Motor neuron (in vitro differentiated cells): ENCODE data around the gene MX2. TPM values are rescaled to one million over a fixed set of nuclear protein-coding genes. Genes with fewer than 3 reads are reported as not detected.
"Not testable (repeated sequence)": the region's sequence is repeated elsewhere in the genome, so short reads cannot be mapped to it uniquely, and the experiment has no call there.

Experiments used
- ATAC-seq, 8 experiments: fragments of 200-7000 bp; cut with Tn5 transposase; replicated peaks in 6 of 8; 2 replicates each; pipeline ENCODE4 v1.8.0; 2021; ENCODE audit warnings: mild to moderate bottlenecking in 8 of 8, moderate library complexity in 8 of 8
- H3K27ac ChIP-seq, 2 donors: fragments of 250-450 bp; sonication (Bioruptor Pico); 2 replicates each; pipeline ENCODE4 v1.9.0; 2021; ENCODE audit warnings: antibody characterized with exemption in 2 of 2, mild to moderate bottlenecking in 2 of 2, moderate library complexity in 1 of 2
- H3K4me1 ChIP-seq, 2 donors: fragments of 250-450 bp; sonication (Bioruptor Pico); replicated peaks in 1 of 2; 2 replicates each; pipeline ENCODE4 v1.6.1; 2021; ENCODE audit warnings: antibody characterized with exemption in 2 of 2, mild to moderate bottlenecking in 2 of 2, moderate library complexity in 1 of 2
- H3K4me3 ChIP-seq, 5 donors: fragments of 250-450 bp; sonication (Bioruptor Pico); 2 replicates each; pipeline ENCODE4 v1.9.0; 2021; ENCODE audit warnings: antibody characterized with exemption in 5 of 5, mild to moderate bottlenecking in 5 of 5, moderate library complexity in 4 of 5
- WGBS, 10 experiments: fragments of 450-650 bp; shearing (Covaris generic); methylation state at CpG; one replicate each; pipeline ENCODE4 v1.0.0; 2022; 5-methylcytosine and 5-hydroxymethylcytosine counted together
- in situ Hi-C, 9 experiments: fragments of 400-800 bp; cut with MboI; loops; one replicate each; pipeline ENCODE4 v1.15.0; 2021; ENCODE audit warnings: low sequenced_read_pairs in 9 of 9, low pct_unique_long_range_greater_than_20kb in 2 of 9; ENCODE audit not compliant: unreplicated experiment in 9 of 9
- total RNA-seq, 8 experiments: library from RNA; unstranded; fragments of 300-600 nt; gene quantifications; 2 replicates each; pipeline versions ENCODE4 v1.2.3 to v1.2.4, GENCODE V29; 2022

Gene MX2
- total RNA-seq = 10 to 100 TPM in 1 of 8 experiments, 1 to 10 TPM in 4, under 1 TPM in 3; 0.16 to 10.1 (median 1.3) TPM

GRCh38 chr21:41361786-41362604, at the start of gene MX2:
TSS of gene MX2 (plus strand) at chr21:41362027. CDS start at chr21:41376907, 14,880 bp downstream.
- Histone ChIP-seq H3K4me3 (no peak within 1 kb of the TSS), H3K4me1 (no peaks in the 10 kb centered on the region), H3K27ac (no peak within 1 kb of the TSS)
- WGBS, 10 experiments = 0 to 83% (median 57%) methylated on average over 2 to 16 of the region's 24 CpGs; no CpG with 5 or more reads in 2 of the 10 experiments
- in situ Hi-C loops = no loop called here
- peak in 6 of 8 experiments; percentile 40 to 90 (median 70) for ATAC-seq

GRCh38 chr21:41313285-41314164, 48.3 kb upstream of the MX2 start:
- not testable (repeated sequence) for ATAC-seq

GRCh38 chr21:41315726-41316125, 46.1 kb upstream of the MX2 start:
- Histone ChIP-seq H3K4me3 (no peak overlapping the region), H3K27ac (no peak overlapping the region), H3K4me1 (peaks cover 3 to 7% of the 10 kb centered on the region in 2 donors)
- WGBS, 10 experiments = 62 to 93% methylated on average over 2 to 5 of the region's 6 CpGs; no CpG with 5 or more reads in 8 of the 10 experiments
- no peak for ATAC-seq
- in situ Hi-C loops = no loop called here

More at GRCh38 chr21:41313285-41314164, 48.3 kb upstream of the MX2 start:
- in situ Hi-C loops, H3K27ac ChIP-seq, H3K4me1 ChIP-seq, H3K4me3 ChIP-seq: not testable (repeated sequence)
- 40 to 100% methylated on average over 1 of the region's 8 CpGs; no CpG with 5 or more reads in 8 of the 10 experiments for WGBS, 10 experiments

- peak within 1 kb of the TSS in 4 of 5 donors; percentile 1 to 15 (median 11) for H3K4me3 ChIP-seq
- H3K27ac ChIP-seq = no peak within 1 kb of the TSS
- in situ Hi-C loops = no loop called here
- ATAC-seq = peak; percentile 47 to 87 (median 71)
- peaks cover 3 to 7% of the 10 kb centered on the region in 2 donors for H3K4me1 ChIP-seq
- 5 to 67% (median 20%) methylated on average over 1 to 6 of the region's 55 CpGs; no CpG with 5 or more reads in 4 of the 10 experiments for WGBS, 10 experiments
These were observed 45.4 kb upstream of the MX2 start, which contains the start of gene FAM3B for GRCh38 chr21:41316200-41317062. TSS of gene FAM3B (plus strand) at chr21:41316801. CDS start at chr21:41316880, 79 bp downstream.

- H3K4me1 ChIP-seq = peaks cover 3 to 7% of the 10 kb centered on the region in 2 donors
- H3K4me3 ChIP-seq = peak overlapping the region in 2 of 5 donors; percentile 8 to 15
- WGBS, 10 experiments = 40% methylated on average over 2 of the region's 19 CpGs; no CpG with 5 or more reads in 9 of the 10 experiments
- no peak overlapping the region for H3K27ac ChIP-seq
- in situ Hi-C loops = no loop called here
- peak in 2 of 8 experiments; percentile 2 to 12 for ATAC-seq
These were observed 44.8 kb upstream of the MX2 start for GRCh38 chr21:41317063-41317392.

- H3K27ac ChIP-seq = no peak overlapping the region
- 43 to 100% (median 67%) methylated on average over 1 to 8 of the region's 10 CpGs; no CpG with 5 or more reads in 2 of the 10 experiments for WGBS, 10 experiments
- H3K4me3 ChIP-seq = no peak overlapping the region
- H3K4me1 ChIP-seq = peaks cover 3 to 7% of the 10 kb centered on the region in 2 donors
- ATAC-seq = no peak
- in situ Hi-C loops = no loop called here
These were observed 44.4 kb upstream of the MX2 start for GRCh38 chr21:41317458-41317857.

GRCh38 chr21:41318218-41318617, 43.6 kb upstream of the MX2 start:
- 0 to 84% (median 69%) methylated on average over 1 to 6 of the region's 9 CpGs; no CpG with 5 or more reads in 6 of the 10 experiments for WGBS, 10 experiments
- in situ Hi-C loops = no loop called here
- Histone ChIP-seq H3K4me1 (peaks cover 3 to 7% of the 10 kb centered on the region in 2 donors), H3K4me3 (no peak overlapping the region), H3K27ac (no peak overlapping the region)
- no peak for ATAC-seq

- 60 to 100% (median 92%) methylated on average over 1 to 3 of the region's 7 CpGs; no CpG with 5 or more reads in 5 of the 10 experiments for WGBS, 10 experiments
- H3K4me1 ChIP-seq = peaks cover 3 to 7% of the 10 kb centered on the region in 2 donors
- no peak overlapping the region for H3K4me3 ChIP-seq
- in situ Hi-C loops = no loop called here
- ATAC-seq = no peak
- H3K27ac ChIP-seq = no peak overlapping the region
These were observed 42.6 kb upstream of the MX2 start for GRCh38 chr21:41319273-41319672.

- Histone ChIP-seq H3K4me3 (no peak overlapping the region), H3K27ac (no peak overlapping the region), H3K4me1 (peaks cover 3 to 7% of the 10 kb centered on the region in 2 donors)
- ATAC-seq = no peak
- in situ Hi-C loops = no loop called here
- WGBS, 10 experiments = 0 to 91% (median 75%) methylated on average over 1 to 14 of the region's 20 CpGs
These were observed 40.5 kb upstream of the MX2 start for GRCh38 chr21:41321211-41321907.

GRCh38 chr21:41321908-41322495, 39.8 kb upstream of the MX2 start:
- WGBS, 10 experiments = 37 to 86% (median 73%) methylated on average over 1 to 7 of the region's 7 CpGs; no CpG with 5 or more reads in 2 of the 10 experiments
- peaks cover 0 to 3% of the 10 kb centered on the region in 2 donors for H3K4me1 ChIP-seq
- no peak overlapping the region for H3K4me3 ChIP-seq
- in situ Hi-C loops = no loop called here
- no peak for ATAC-seq
- no peak overlapping the region for H3K27ac ChIP-seq

- Histone ChIP-seq H3K4me3 (no peak overlapping the region), H3K4me1 (no peaks in the 10 kb centered on the region), H3K27ac (no peak overlapping the region)
- in situ Hi-C loops = no loop called here
- 12 to 92% (median 64%) methylated on average over 2 to 9 of the region's 23 CpGs; no CpG with 5 or more reads in 2 of the 10 experiments for WGBS, 10 experiments
- no peak for ATAC-seq
These were observed 39.1 kb upstream of the MX2 start for GRCh38 chr21:41322496-41323382.
